ENCODE results near the gene SPINK7.

The SPINK7 gene

GRCh38 chr5:148343603-148344487 lies 31.6 kb downstream of the SPINK7 start:
- no peak for DNase-seq (ENCODE audit: low read depth)

GRCh38 chr5:148347706-148348105 lies 35.5 kb downstream of the SPINK7 start:
- no peak for DNase-seq (ENCODE audit: low read depth)

- DNase-seq (ENCODE audit: low read depth): no peak
Observed at GRCh38 chr5:148352696-148353095, 40.5 kb downstream of the SPINK7 start.

- no peak for DNase-seq (ENCODE audit: low read depth)
Observed at GRCh38 chr5:148353634-148354033, 41.4 kb downstream of the SPINK7 start.

- no peak for DNase-seq (ENCODE audit: low read depth)
Observed at GRCh38 chr5:148364343-148364742, 52.1 kb downstream of the SPINK7 start.

Data from stimulated activated CD8-positive, alpha-beta memory T cell treated with anti-CD3 and anti-CD28 coated beads, Interleukin-7, amount 100 ng/mL, for 24 hours (primary cell).